Measurements from ENCODE around the gene BCL7C. TPM values are rescaled to one million over a fixed set of nuclear protein-coding genes. Genes with fewer than 3 reads are reported as not detected.
"Not testable (repeated sequence)": the region's sequence is repeated elsewhere in the genome, so short reads cannot be mapped to it uniquely, and the experiment has no call there.

BCL7C gene
- total RNA-seq, 1 experiment from 2014 or later = 45.8 TPM

- peak overlapping the region; percentile 44; the same call in 1 of the 2 replicates for H3K27ac ChIP-seq (ENCODE audit: low read length)
- intact Hi-C loops (cut with micrococcal nuclease; ENCODE audit: unreplicated experiment) = no loop called here
- in situ Hi-C loops (cut with HindIII; ENCODE audit: low pct_unique_long_range_greater_than_20kb, low sequenced_read_pairs) = no loop called here
- TF ChIP-seq CTCF (IDR thresholded peaks at IDR 0.05) (peak; percentile 97), SIN3A (IDR thresholded peaks at IDR 0.05; ENCODE audit: borderline replicate concordance, insufficient read depth, low read depth, low read length) (no peak)
- POLR2A ChIA-PET = interaction anchor here (0.8 kb wide), 1 partner anchor 164 kb away, joined by 3 read pairs; no protein-coding TSS in a partner anchor
- H3K36me3 ChIP-seq (ENCODE audit: control insufficient read depth, insufficient read depth, low read length) = no peaks in the 10 kb centered on the region
- peaks cover 8% of the 10 kb centered on the region; the same call in 1 of the 2 replicates for H3K4me1 ChIP-seq (ENCODE audit: control insufficient read depth, insufficient read depth, low read length)
- CTCF ChIA-PET = interaction anchor here (0.5 to 1.5 kb wide), 6 partner anchors 12 to 485 kb away, joined by 3 to 15 read pairs (median 3); no protein-coding TSS in a partner anchor
- BruUV-seq (replicated peaks) = no TSS peak
- peak; percentile 95 for ATAC-seq
- no peaks in the 10 kb centered on the region for H3K9me3 ChIP-seq (ENCODE audit: control insufficient read depth, insufficient read depth, low read depth, low read length)
- DNase-seq (ENCODE audit: low read depth, low spot score) = no peak
- H3K4me3 ChIP-seq (ENCODE audit: low read depth in 2 of 2, low read length in 2 of 2) = no peak overlapping the region
- H3K27me3 ChIP-seq (ENCODE audit: control insufficient read depth, insufficient read depth, low read length) = no peaks in the 10 kb centered on the region
These were observed 47.9 kb upstream of the BCL7C start for GRCh38 chr16:30941600-30942425.

- DNase-seq (ENCODE audit: low read depth, low spot score); in situ Hi-C loops (cut with HindIII; ENCODE audit: low pct_unique_long_range_greater_than_20kb, low sequenced_read_pairs); H3K36me3 ChIP-seq (ENCODE audit: control insufficient read depth, insufficient read depth, low read length); H3K4me1 ChIP-seq (ENCODE audit: control insufficient read depth, insufficient read depth, low read length); H3K9me3 ChIP-seq (ENCODE audit: control insufficient read depth, insufficient read depth, low read depth, low read length); ATAC-seq; H3K4me3 ChIP-seq (ENCODE audit: low read depth in 2 of 2, low read length in 2 of 2); H3K27me3 ChIP-seq (ENCODE audit: control insufficient read depth, insufficient read depth, low read length); H3K27ac ChIP-seq (ENCODE audit: low read length); intact Hi-C loops (cut with micrococcal nuclease; ENCODE audit: unreplicated experiment); BruUV-seq (replicated peaks): not testable (repeated sequence)
- ChIA-PET CTCF (interaction anchor here (0.6 to 1.0 kb wide), 4 partner anchors 11 to 359 kb away, joined by 3 to 7 read pairs (median 4); no protein-coding TSS in a partner anchor), POLR2A (interaction anchor here (0.7 kb wide), 1 partner anchor 181 kb away, joined by 3 read pairs; no protein-coding TSS in a partner anchor)
These were observed 45.7 kb upstream of the BCL7C start for GRCh38 chr16:30939571-30939970.

- TF ChIP-seq REST (IDR thresholded peaks at IDR 0.05; ENCODE audit: insufficient read depth in 1 of 2, low read depth in 2 of 2, low read length in 1 of 2) = no peak
- TF ChIP-seq CTCF (IDR thresholded peaks at IDR 0.05) = no peak
- no peak for TF ChIP-seq SIN3A (IDR thresholded peaks at IDR 0.05; ENCODE audit: borderline replicate concordance, insufficient read depth, low read depth, low read length)
- TF ChIP-seq POLR2AphosphoS5 (IDR thresholded peaks at IDR 0.05; ENCODE audit: low read depth, low read length) = no peak
- no peak for TF ChIP-seq TCF7L2 (IDR thresholded peaks at IDR 0.05; ENCODE audit: low read depth, low read length)
- no peak for DNase-seq (ENCODE audit: low read depth, low spot score)
- H3K9me3 ChIP-seq (ENCODE audit: control insufficient read depth, insufficient read depth, low read depth, low read length) = no peaks in the 10 kb centered on the region
- BruUV-seq (replicated peaks) = no TSS peak
- no peak overlapping the region for H3K27ac ChIP-seq (ENCODE audit: low read length)
- in situ Hi-C loops (cut with HindIII; ENCODE audit: low pct_unique_long_range_greater_than_20kb, low sequenced_read_pairs) (no loop called here), intact Hi-C loops (cut with micrococcal nuclease; ENCODE audit: unreplicated experiment) (no loop called here)
- POLR2A ChIA-PET = no interaction called here
- H3K27me3 ChIP-seq (ENCODE audit: control insufficient read depth, insufficient read depth, low read length) = no peaks in the 10 kb centered on the region
- H3K36me3 ChIP-seq (ENCODE audit: control insufficient read depth, insufficient read depth, low read length) = no peaks in the 10 kb centered on the region
- ATAC-seq = no peak
- H3K4me3 ChIP-seq (ENCODE audit: low read depth in 2 of 2, low read length in 2 of 2) = no peak overlapping the region
- CTCF ChIA-PET = no interaction called here
- H3K4me1 ChIP-seq (ENCODE audit: control insufficient read depth, insufficient read depth, low read length) = peaks cover 8% of the 10 kb centered on the region; the same call in 1 of the 2 replicates
These were observed 43.8 kb upstream of the BCL7C start for GRCh38 chr16:30937692-30938091.
